ENCODE data around the gene BET1. TPM values are rescaled to one million over a fixed set of nuclear protein-coding genes. Genes with fewer than 3 reads are reported as not detected.

The BET1 gene
- total and polyA plus RNA-seq, 2 of the 8 experiments (the other 6 are each of a cell fraction or from before 2014, with no cell fraction given): 20.6 to 31.7 TPM

- no peaks in the 10 kb centered on the region for H3K9me3 ChIP-seq (ENCODE audit: insufficient read depth in 2 of 2, low read depth in 1 of 2, low read length in 1 of 2)
- no peak overlapping the region for H4K8ac ChIP-seq (ENCODE audit: extremely low read depth, insufficient read depth, low read length)
- no peaks in the 10 kb centered on the region for H3K79me2 ChIP-seq (ENCODE audit: control insufficient read depth in 1 of 2, insufficient read depth in 2 of 2, low read length in 2 of 2)
- no peak overlapping the region for H3K4me3 ChIP-seq (ENCODE audit: extremely low read depth in 1 of 4, insufficient read depth in 2 of 4, low read depth in 3 of 4, low read length in 4 of 4)
- H4K20me1 ChIP-seq (replicated peaks in 1 of 2; ENCODE audit: control insufficient read depth in 1 of 2, insufficient read depth in 2 of 2, low read length in 2 of 2): no peaks in the 10 kb centered on the region
- no peak overlapping the region for H3K56ac ChIP-seq (replicated peaks; ENCODE audit: insufficient read length, low read depth, low read length)
- no peak for FAIRE-seq
- no peaks in the 10 kb centered on the region for H3K4me1 ChIP-seq (replicated peaks in 1 of 4; ENCODE audit: control insufficient read depth in 3 of 4, insufficient read depth in 4 of 4, low read length in 3 of 4)
- H2BK120ac ChIP-seq (replicated peaks; ENCODE audit: low read depth, low read length): no peak overlapping the region
- ChIA-PET CTCF (ENCODE audit: partially characterized antibody) (no interaction called here), POLR2A (ENCODE audit: partially characterized antibody) (interaction anchor here (1.5 kb wide), 1 partner anchor 11 kb away, joined by 4 read pairs; no protein-coding TSS in a partner anchor)
- no peak overlapping the region for H2AK5ac ChIP-seq (ENCODE audit: low read depth, low read length)
- H2BK5ac ChIP-seq (ENCODE audit: low read depth, low read length): no peak overlapping the region
- no peak overlapping the region for H2AFZ ChIP-seq (ENCODE audit: low read length)
- H2BK12ac ChIP-seq (ENCODE audit: low read depth, low read length): no peak overlapping the region
- H3K27ac ChIP-seq (ENCODE audit: low read depth, low read length): no peak overlapping the region
- H3K27me3 ChIP-seq (replicated peaks in 1 of 4; ENCODE audit: control insufficient read depth in 3 of 4, extremely low read depth in 1 of 4, insufficient read depth in 3 of 4, low read length in 3 of 4): no peaks in the 10 kb centered on the region
- H3K4me2 ChIP-seq (ENCODE audit: insufficient read depth in 1 of 2, low read depth in 2 of 2, low read length in 2 of 2): no peak overlapping the region
- H3K23me2 ChIP-seq (ENCODE audit: low read depth, low read length): no peaks in the 10 kb centered on the region
- H4K5ac ChIP-seq (ENCODE audit: insufficient read length, low read depth, low read length): no peak overlapping the region
- H3K23ac ChIP-seq (ENCODE audit: insufficient read length): no peak overlapping the region
- no peak overlapping the region for H3K18ac ChIP-seq (ENCODE audit: extremely low read depth, low read length)
- H3K79me1 ChIP-seq (ENCODE audit: low read depth, low read length): no peaks in the 10 kb centered on the region
- TF ChIP-seq SRF (IDR thresholded peaks at IDR 0.05; ENCODE audit: low read depth, low read length): no peak
- no peak for TF ChIP-seq EGR1 (IDR thresholded peaks at IDR 0.05; ENCODE audit: borderline replicate concordance, low read depth, low read length)
- no peak for TF ChIP-seq RNF2 (IDR thresholded peaks at IDR 0.05; ENCODE audit: borderline replicate concordance, low read depth, low read length, missing control alignments, poor library complexity, severe bottlenecking)
- TF ChIP-seq SAP30 (IDR thresholded peaks at IDR 0.05; ENCODE audit: insufficient read depth, insufficient replicate concordance, low read length): no peak
- TF ChIP-seq CBX8 (IDR thresholded peaks at IDR 0.05; ENCODE audit: borderline replicate concordance, low read depth, low read length): no peak
- TF ChIP-seq ASH2L (IDR thresholded peaks at IDR 0.05; ENCODE audit: low read length): no peak
- no peak for TF ChIP-seq YY1 (IDR thresholded peaks at IDR 0.05; ENCODE audit: low read depth, low read length)
- no peak for TF ChIP-seq SP1 (IDR thresholded peaks at IDR 0.05; ENCODE audit: low read depth, low read length)
- no peak for TF ChIP-seq RFX5 (IDR thresholded peaks at IDR 0.05; ENCODE audit: borderline replicate concordance, low read depth, low read length)
- no peak for TF ChIP-seq KDM5A (IDR thresholded peaks at IDR 0.05; ENCODE audit: low read length)
- no peak overlapping the region for H2BK20ac ChIP-seq (ENCODE audit: low read length)
- DNase-seq (ENCODE audit: low read depth in 1 of 2, low spot score in 2 of 2): no peak
- H3K14ac ChIP-seq (ENCODE audit: insufficient read length): no peak overlapping the region
- no peaks in the 10 kb centered on the region for H3K36me3 ChIP-seq (ENCODE audit: control insufficient read depth in 2 of 4, insufficient read depth in 4 of 4, low read length in 3 of 4)
- no peak overlapping the region for H4K91ac ChIP-seq (replicated peaks; ENCODE audit: insufficient read length, low read length)
- no peak overlapping the region for H2BK15ac ChIP-seq (ENCODE audit: low read length)
- 91% methylated on average over 5 of the region's 5 CpGs; no CpG with 5 or more reads in 1 of the 2 experiments for WGBS, 2 experiments (ENCODE audit: extremely low coverage in 1 of 2, insufficient coverage in 1 of 2, insufficient read length in 1 of 2, insufficient replicate concordance in 2 of 2, low coverage in 1 of 2, low lambda C conversion rate in 2 of 2, missing lambda C conversion rate in 1 of 2)
- no peak overlapping the region for H3K4ac ChIP-seq (replicated peaks; ENCODE audit: insufficient read length, low read depth, low read length)
- no peak overlapping the region for H3K9ac ChIP-seq (replicated peaks in 1 of 4; ENCODE audit: extremely low read depth in 1 of 4, low read depth in 3 of 4, low read length in 3 of 4)
Observed at GRCh38 chr7:93964262-93964661, 39.9 kb downstream of the BET1 start.
